ENCODE data around the gene TDRKH. TPM values are rescaled to one million over a fixed set of nuclear protein-coding genes. Genes with fewer than 3 reads are reported as not detected.

Gene TDRKH
- total RNA-seq, 2 experiments from 2014 or later, result 10.2 to 21.1 TPM

DNA sequence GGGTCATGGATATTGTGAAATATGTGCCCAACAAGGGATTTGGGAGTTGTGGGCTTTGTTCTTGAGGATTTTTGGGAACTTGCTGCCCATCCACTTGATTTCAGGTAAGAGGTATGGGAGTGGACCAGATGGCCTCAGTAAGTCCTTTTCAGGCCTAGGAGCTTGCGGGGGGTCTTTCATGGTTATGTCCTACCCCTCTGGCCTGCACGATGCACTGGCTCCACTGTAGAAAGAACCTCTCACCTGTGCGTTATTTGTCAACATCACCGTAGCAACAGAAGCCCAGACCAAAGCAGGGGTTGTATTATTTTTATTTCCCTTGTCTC lies 60.4 kb downstream of the TDRKH start:
- ChIA-PET CTCF (ENCODE audit: unreplicated experiment) (no interaction called here), POLR2A (no interaction called here)
- no peak for DNase-seq (ENCODE audit: low spot score)
- no TSS peak for BruUV-seq (replicated peaks)
- H3K27ac ChIP-seq (ENCODE audit: low read depth, low read length, poor library complexity, severe bottlenecking), result no peak overlapping the region
- H3K9me2 ChIP-seq (ENCODE audit: insufficient read depth, low read length), result no peaks in the 10 kb centered on the region
- no peaks in the 10 kb centered on the region for H3K9me3 ChIP-seq (ENCODE audit: low read length)
- H4K20me1 ChIP-seq (ENCODE audit: insufficient read depth, low read length), result no peaks in the 10 kb centered on the region
- no peaks in the 10 kb centered on the region for H3K79me2 ChIP-seq (ENCODE audit: insufficient read depth, low read depth, low read length)
- H3K36me3 ChIP-seq (ENCODE audit: insufficient read depth, low read length), result no peaks in the 10 kb centered on the region
- H3K4me1 ChIP-seq (ENCODE audit: insufficient read depth, low read length, poor library complexity, severe bottlenecking), result no peaks in the 10 kb centered on the region
- H3K4me2 ChIP-seq (ENCODE audit: low read length), result no peak overlapping the region
- no peak for TF ChIP-seq EZH2phosphoT487 (IDR thresholded peaks at IDR 0.05; ENCODE audit: borderline replicate concordance, low read depth, low read length)
- TF ChIP-seq, protein P1, sequence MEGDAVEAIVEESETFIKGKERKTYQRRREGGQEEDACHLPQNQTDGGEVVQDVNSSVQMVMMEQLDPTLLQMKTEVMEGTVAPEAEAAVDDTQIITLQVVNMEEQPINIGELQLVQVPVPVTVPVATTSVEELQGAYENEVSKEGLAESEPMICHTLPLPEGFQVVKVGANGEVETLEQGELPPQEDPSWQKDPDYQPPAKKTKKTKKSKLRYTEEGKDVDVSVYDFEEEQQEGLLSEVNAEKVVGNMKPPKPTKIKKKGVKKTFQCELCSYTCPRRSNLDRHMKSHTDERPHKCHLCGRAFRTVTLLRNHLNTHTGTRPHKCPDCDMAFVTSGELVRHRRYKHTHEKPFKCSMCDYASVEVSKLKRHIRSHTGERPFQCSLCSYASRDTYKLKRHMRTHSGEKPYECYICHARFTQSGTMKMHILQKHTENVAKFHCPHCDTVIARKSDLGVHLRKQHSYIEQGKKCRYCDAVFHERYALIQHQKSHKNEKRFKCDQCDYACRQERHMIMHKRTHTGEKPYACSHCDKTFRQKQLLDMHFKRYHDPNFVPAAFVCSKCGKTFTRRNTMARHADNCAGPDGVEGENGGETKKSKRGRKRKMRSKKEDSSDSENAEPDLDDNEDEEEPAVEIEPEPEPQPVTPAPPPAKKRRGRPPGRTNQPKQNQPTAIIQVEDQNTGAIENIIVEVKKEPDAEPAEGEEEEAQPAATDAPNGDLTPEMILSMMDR (conservative IDR thresholded peaks at IDR 0.05; ENCODE audit: low read length), result no peak
- no peak overlapping the region for H2AFZ ChIP-seq (ENCODE audit: low read length)
- intact Hi-C loops (cut with micrococcal nuclease; ENCODE audit: unreplicated experiment), result loop anchor here (10.0 kb wide), 2 partner anchors 285 to 425 kb away; no protein-coding TSS in a partner anchor
- H3K4me3 ChIP-seq (ENCODE audit: low read depth, low read length, poor library complexity, severe bottlenecking), result no peak overlapping the region

DNA sequence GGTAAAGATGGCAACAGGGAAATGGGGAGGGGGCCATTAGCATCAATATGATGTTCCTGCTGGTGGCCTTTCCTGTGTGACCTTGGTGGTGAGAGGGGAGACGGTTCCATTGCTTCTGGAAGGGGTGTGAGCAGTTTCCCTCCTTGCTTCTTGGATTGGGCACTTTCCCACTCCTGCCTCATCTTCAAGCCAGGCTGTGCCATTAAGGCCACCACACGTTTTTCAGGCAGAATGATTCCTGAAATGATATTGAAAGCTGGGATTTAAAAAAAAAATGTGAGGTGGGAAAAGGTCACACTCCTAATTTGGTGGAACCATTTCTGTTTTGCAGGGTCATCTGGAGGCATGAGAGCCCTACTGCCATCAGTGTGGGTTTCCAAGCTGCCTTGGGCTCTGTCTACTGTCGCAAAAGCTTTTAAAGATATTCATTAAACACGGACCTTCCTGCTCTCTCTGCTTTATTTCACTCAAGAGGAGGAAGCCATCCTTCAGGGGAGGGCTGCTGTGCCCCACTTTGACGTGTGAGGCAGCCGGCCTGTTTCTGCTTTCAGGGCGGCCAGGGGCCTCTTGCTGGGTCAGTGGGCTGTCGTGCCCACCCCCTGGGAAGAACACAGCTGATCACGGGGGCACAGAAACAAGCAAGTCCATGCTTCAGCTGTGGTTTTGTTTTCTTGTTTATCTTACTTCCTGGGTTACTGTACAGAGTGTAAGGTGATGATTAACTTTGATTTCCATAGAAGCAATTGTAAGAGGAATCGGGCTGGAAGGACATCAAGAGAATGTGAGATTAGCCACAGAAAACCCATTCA lies 60.9 kb downstream of the TDRKH start:
- BruUV-seq (replicated peaks), result no TSS peak
- no peaks in the 10 kb centered on the region for H4K20me1 ChIP-seq (ENCODE audit: insufficient read depth, low read length)
- H3K9me3 ChIP-seq (ENCODE audit: low read length), result no peaks in the 10 kb centered on the region
- H3K27ac ChIP-seq (ENCODE audit: low read depth, low read length, poor library complexity, severe bottlenecking), result no peak overlapping the region
- H2AFZ ChIP-seq (ENCODE audit: low read length), result no peak overlapping the region
- no peak overlapping the region for H3K4me3 ChIP-seq (ENCODE audit: low read depth, low read length, poor library complexity, severe bottlenecking)
- intact Hi-C loops (cut with micrococcal nuclease; ENCODE audit: unreplicated experiment), result no loop called here
- H3K79me2 ChIP-seq (ENCODE audit: insufficient read depth, low read depth, low read length), result no peaks in the 10 kb centered on the region
- CTCF ChIA-PET (ENCODE audit: unreplicated experiment), result no interaction called here
- no peak for DNase-seq (ENCODE audit: low spot score)
- H3K9me2 ChIP-seq (ENCODE audit: insufficient read depth, low read length), result no peaks in the 10 kb centered on the region
- no peaks in the 10 kb centered on the region for H3K4me1 ChIP-seq (ENCODE audit: insufficient read depth, low read length, poor library complexity, severe bottlenecking)
- no peaks in the 10 kb centered on the region for H3K36me3 ChIP-seq (ENCODE audit: insufficient read depth, low read length)
- TF ChIP-seq, protein P1 (conservative IDR thresholded peaks at IDR 0.05; ENCODE audit: low read length), result no peak
- no peak for TF ChIP-seq EZH2phosphoT487 (IDR thresholded peaks at IDR 0.05; ENCODE audit: borderline replicate concordance, low read depth, low read length)
- POLR2A ChIA-PET, result no interaction called here
- no peak overlapping the region for H3K4me2 ChIP-seq (ENCODE audit: low read length)

Data from OCI-LY7 (cell line).